LNCAP (cell line): ENCODE measurements around the gene RALGAPA1.

Experiments
- TF ChIP-seq, protein P1 (sequence below): fragments of 450-650 bp; IDR thresholded peaks from 2 replicates; pipeline ENCODE4 v1.5.1; 2017; ENCODE audit warnings: mild to moderate bottlenecking

RALGAPA1 gene

DNA sequence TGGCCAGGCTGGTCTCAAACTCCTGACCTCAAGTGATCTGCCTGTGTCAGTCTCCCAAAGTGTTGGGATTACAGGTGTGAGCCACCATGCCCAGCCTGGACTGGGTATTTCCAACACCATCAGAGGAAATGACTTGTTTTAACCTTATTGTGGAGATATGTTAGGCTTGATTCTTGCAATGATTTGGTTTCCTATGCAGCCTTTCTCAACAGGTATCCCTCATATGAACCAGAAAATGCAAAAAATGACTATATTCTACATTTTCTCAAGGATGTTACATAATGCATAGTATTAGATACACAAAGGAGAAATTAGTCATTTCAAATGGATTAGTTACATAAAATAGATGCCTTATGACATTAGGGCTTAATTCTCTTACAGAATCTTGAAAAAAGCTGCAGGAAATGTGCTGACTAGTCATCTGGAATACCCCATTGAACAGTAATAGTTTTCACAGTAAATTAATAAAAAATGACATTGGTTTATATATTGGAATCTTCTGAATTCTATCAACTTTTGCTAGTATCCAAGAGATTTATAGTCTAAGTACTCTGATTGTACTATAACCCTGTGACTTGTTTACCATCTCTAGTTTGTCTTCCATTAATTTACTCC, 142.6 kb downstream of the RALGAPA1 start:
- TF ChIP-seq, protein P1, sequence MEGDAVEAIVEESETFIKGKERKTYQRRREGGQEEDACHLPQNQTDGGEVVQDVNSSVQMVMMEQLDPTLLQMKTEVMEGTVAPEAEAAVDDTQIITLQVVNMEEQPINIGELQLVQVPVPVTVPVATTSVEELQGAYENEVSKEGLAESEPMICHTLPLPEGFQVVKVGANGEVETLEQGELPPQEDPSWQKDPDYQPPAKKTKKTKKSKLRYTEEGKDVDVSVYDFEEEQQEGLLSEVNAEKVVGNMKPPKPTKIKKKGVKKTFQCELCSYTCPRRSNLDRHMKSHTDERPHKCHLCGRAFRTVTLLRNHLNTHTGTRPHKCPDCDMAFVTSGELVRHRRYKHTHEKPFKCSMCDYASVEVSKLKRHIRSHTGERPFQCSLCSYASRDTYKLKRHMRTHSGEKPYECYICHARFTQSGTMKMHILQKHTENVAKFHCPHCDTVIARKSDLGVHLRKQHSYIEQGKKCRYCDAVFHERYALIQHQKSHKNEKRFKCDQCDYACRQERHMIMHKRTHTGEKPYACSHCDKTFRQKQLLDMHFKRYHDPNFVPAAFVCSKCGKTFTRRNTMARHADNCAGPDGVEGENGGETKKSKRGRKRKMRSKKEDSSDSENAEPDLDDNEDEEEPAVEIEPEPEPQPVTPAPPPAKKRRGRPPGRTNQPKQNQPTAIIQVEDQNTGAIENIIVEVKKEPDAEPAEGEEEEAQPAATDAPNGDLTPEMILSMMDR, result no peak

DNA sequence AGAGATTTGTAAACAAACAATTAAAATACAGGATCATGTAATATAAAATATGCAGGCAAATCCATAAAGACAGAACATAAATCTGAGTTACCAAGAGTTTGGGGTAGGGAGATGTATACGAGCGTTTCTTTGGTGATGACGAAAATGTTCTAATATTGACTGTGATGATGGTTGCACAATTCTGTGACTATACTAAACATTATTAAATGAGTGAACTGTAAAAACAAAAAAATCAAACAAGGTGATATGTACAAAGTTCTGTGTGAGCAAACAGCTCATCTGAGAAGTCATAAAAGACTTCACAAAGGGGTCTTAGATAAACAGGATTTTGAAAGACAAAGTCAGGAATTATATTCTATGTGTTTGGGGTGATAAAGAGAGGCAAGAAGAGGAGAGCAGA, 147.2 kb downstream of the RALGAPA1 start:
- TF ChIP-seq, protein P1, result no peak

DNA sequence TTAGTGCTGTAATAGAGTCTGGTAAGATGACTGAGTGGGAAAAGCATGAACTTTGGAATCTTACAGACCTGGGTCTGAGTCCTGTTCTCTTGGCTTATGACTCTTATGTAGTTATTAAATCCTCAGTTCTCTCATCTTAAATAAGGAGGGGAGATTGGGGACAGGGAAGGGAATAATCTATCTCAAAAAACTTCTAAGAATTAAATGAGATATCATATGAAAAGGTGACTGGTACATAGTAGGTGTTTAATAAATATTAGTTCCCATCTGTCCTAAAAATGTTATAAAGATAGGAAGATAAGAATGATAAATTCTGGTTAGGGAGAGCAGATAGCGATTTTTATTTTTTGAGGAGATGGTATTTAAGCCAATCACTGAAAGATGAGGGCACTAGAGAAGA, 156.1 kb downstream of the RALGAPA1 start:
- TF ChIP-seq, protein P1, result no peak

DNA sequence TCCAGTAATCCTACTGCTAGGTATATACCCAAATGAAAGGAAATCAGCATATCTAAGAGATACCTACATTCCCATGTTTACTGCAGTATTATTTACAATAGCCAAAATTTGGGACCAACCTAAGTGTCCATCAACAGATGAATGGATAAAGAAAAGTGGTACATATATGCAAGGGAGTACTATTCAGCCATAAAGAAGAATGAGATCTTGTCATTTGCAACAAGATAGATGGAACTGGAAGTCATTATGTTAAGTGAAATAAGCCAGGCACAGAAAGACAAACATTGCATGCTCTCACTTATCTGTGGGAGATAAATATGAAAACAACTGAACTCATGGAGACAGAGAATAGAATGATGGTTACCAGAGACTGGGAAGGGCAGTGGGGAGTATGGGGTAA, 165.6 kb downstream of the RALGAPA1 start:
- TF ChIP-seq, protein P1, result no peak

DNA sequence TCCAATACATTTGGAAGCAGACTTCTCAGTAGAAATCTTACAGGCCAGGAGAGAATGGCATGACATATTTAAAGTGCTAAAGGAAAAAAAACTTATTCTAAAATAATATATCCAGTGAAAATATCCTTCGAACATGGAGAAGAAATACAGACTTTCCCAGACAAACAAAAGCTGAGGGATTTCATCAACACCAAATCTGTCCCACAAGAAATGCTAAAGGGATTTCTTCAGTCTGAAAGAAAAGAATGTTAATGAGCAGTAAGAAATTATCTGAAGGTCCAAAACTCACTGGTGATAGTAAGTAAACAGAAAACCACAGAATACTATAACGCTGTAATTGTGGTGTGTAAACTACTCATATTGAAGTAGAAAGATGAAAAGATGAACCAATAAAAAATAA, 171.2 kb downstream of the RALGAPA1 start:
- TF ChIP-seq, protein P1, result no peak

DNA sequence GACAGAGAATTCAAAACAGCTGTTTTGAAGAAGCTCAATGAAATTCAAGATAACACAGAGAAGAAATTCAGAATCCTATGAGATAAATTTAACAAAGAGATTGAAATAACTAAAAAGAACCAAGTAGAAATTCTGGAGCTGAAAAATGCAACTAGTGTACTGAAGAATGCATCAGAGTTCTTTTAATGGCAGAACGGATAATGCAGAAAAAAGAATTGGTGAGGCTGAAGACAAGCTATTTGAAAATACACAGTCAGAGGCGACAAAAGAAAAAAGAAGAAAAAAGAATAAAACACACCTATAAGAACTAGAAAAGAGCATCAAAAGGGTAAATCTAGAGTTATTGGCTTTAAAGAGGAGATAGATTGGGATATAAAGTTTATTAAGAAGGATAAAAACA, 171.8 kb downstream of the RALGAPA1 start:
- TF ChIP-seq, protein P1, result no peak

DNA sequence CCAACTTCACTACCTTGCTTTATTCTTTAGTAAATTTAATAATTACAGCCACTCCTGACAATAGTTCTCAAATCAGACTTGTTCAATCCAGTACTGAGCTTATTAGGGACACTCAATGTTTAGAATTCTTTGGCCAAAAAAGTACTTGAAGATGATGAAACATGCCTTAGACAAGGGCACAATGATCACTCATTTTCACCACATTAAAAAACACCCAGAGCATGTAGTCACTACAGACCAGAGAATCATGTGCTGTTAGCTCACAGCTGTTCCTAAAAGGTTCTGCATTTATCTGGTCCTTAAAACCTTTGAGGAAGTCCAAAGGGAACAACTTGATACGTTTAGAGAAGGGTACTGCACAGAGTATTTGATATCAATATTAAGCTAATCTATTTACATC, 176.4 kb downstream of the RALGAPA1 start:
- TF ChIP-seq, protein P1, result no peak

DNA sequence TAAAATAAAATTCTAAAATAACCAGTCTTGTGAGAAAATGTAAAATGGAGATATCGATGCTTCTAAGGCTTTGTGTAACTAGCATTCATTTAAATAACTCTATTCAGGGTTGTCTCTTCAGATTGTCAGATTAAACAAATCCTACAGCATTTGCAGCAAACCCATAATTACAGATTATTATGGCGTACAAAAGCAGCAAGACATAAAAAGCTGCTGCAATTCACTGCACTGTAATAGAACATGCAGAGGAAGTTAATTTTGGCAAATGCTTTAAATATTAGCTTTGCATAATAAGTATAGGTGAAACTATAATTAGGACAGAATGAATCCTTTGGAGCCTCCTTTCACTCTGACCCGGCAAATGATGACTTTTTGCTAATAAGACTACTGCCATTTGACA, 176.8 kb downstream of the RALGAPA1 start:
- TF ChIP-seq, protein P1, result no peak
